OCI-LY7 (cell line): Measurements from ENCODE around the gene CDK14. TPM values are rescaled to one million over a fixed set of nuclear protein-coding genes. Genes with fewer than 3 reads are reported as not detected.

Source experiments
- BruUV-seq: library from RNA; stranded (reverse); fragments of 400-500 nt; replicated peaks from 2 replicates; lab custom pipeline; 2021; lab: Mats Ljungman, UMichigan
- CTCF ChIA-PET: fragments of 300-600 bp; sonication (Branson Sonifier 250); formaldehyde crosslinking; loops from one replicate; lab custom pipeline; 2022; ENCODE audit warnings: antibody characterized with exemption; ENCODE audit not compliant: unreplicated experiment; lab: Charles Lee
- POLR2A ChIA-PET: fragments of 300-600 bp; sonication (Branson Sonifier 250); formaldehyde crosslinking; loops from one replicate; lab custom pipeline; 2022; ENCODE audit warnings: antibody characterized with exemption; lab: Charles Lee
- DNase-seq: peaks from one replicate; pipeline ENCODE4 v3.0.0-alpha.2; 2015; ENCODE audit warnings: low spot score
- H2AFZ ChIP-seq: fragments of 200-600 bp; sonication (generic), shearing (Covaris generic); 2 replicates; pipeline ENCODE4 v1.6.1; 2014; ENCODE audit warnings: mild to moderate bottlenecking, antibody characterized with exemption, low read length, moderate library complexity
- H3K27ac ChIP-seq: fragments of 200-600 bp; sonication (generic); 2 replicates; pipeline ENCODE4 v1.5.1; 2014; ENCODE audit warnings: mixed run types, low read depth, mild to moderate bottlenecking, moderate library complexity, low read length, inconsistent platforms; ENCODE audit not compliant: poor library complexity, severe bottlenecking
- H3K36me3 ChIP-seq: fragments of 200-600 bp; sonication (generic); 2 replicates; pipeline ENCODE4 v1.6.1; 2014; ENCODE audit warnings: mild to moderate bottlenecking, antibody characterized with exemption, low read length, moderate library complexity, mixed read lengths; ENCODE audit not compliant: insufficient read depth
- H3K4me1 ChIP-seq: fragments of 200-600 bp; sonication (generic); 2 replicates; pipeline ENCODE4 v1.5.1; 2014; ENCODE audit warnings: mild to moderate bottlenecking, low read length; ENCODE audit not compliant: insufficient read depth, poor library complexity, severe bottlenecking
- H3K4me2 ChIP-seq: fragments of 200-600 bp; sonication (generic); 2 replicates; pipeline ENCODE4 v1.6.1; 2014; ENCODE audit warnings: mild to moderate bottlenecking, low read length
- H3K4me3 ChIP-seq: fragments of 200-600 bp; sonication (generic); 2 replicates; pipeline ENCODE4 v1.5.1; 2014; ENCODE audit warnings: mild to moderate bottlenecking, low read depth, low read length; ENCODE audit not compliant: poor library complexity, severe bottlenecking
- H3K79me2 ChIP-seq: fragments of 200-600 bp; sonication (generic); 2 replicates; pipeline ENCODE4 v1.6.1; 2016; ENCODE audit warnings: low read depth, mild to moderate bottlenecking, low read length, moderate library complexity, mixed read lengths; ENCODE audit not compliant: insufficient read depth
- H3K9me2 ChIP-seq: fragments of 200-600 bp; sonication (generic); 2 replicates; pipeline ENCODE4 v1.6.1; 2016; ENCODE audit warnings: mild to moderate bottlenecking, low read length, mixed read lengths; ENCODE audit not compliant: insufficient read depth
- H3K9me3 ChIP-seq: fragments of 200-600 bp; sonication (generic); 2 replicates; pipeline ENCODE4 v1.6.1; 2014; ENCODE audit warnings: mild to moderate bottlenecking, mixed run types, low read length, mixed read lengths
- H4K20me1 ChIP-seq: fragments of 200-600 bp; sonication (generic); 2 replicates; pipeline ENCODE4 v1.6.1; 2014; ENCODE audit warnings: mild to moderate bottlenecking, antibody characterized with exemption, low read length, moderate library complexity, mixed read lengths; ENCODE audit not compliant: insufficient read depth
- EZH2phosphoT487 ChIP-seq: fragments of 200-600 bp; sonication (generic); IDR thresholded peaks from 2 replicates; pipeline ENCODE4 v1.6.1; 2018; ENCODE audit warnings: low read depth, borderline replicate concordance, mild to moderate bottlenecking, mixed run types, antibody characterized with exemption, low read length, moderate library complexity, mixed read lengths
- intact Hi-C: fragments of 100-400 bp; cut with micrococcal nuclease; formaldehyde crosslinking; loops from one replicate; pipeline ENCODE4 v1.10.0; 2022; ENCODE audit not compliant: unreplicated experiment
- total RNA-seq, 2 experiments: library from RNA; depleted of rRNA in 1 of 2; stranded (reverse); fragments of >200 nt in 1 of 2; shearing (Covaris generic) in 1 of 2; gene quantifications; 2 replicates each; pipeline ENCODE4 v1.2.3, GENCODE V29; 2014 to 2022
- TF ChIP-seq, protein P1 (sequence below): fragments of 200-600 bp; sonication (generic); conservative IDR thresholded peaks from 2 replicates; pipeline ENCODE4 v1.5.1; 2014; ENCODE audit warnings: mild to moderate bottlenecking, antibody characterized with exemption, low read length, moderate library complexity, mixed read lengths

CDK14 gene
- total RNA-seq, 2 experiments from 2014 or later: 90.7 to 111 TPM

DNA sequence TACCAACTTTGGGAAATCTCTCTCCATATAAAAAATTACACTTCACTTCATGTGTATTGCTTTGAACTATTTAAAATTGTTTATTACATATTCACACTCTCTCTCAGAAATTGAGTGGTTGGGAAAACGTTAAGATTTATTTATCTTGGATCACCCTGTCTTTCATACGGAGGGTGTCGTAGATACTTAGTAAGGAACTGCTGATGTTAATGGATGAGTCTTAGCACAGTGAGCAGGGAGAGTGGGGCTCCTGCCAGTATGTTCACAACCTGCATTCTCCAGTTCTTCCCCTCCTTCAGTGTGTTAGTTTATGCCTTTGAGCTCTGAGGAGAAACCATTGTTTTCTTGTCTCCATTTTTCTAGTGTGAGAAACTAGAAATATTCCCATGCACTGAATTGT, 67.1 kb downstream of the CDK14 start:
- no peak overlapping the region for H3K4me2 ChIP-seq
- no peaks in the 10 kb centered on the region for H3K9me3 ChIP-seq
- no peak overlapping the region for H2AFZ ChIP-seq
- CTCF ChIA-PET: no interaction called here
- no TSS peak for BruUV-seq
- no peaks in the 10 kb centered on the region for H3K79me2 ChIP-seq
- H3K4me1 ChIP-seq: no peaks in the 10 kb centered on the region
- H3K4me3 ChIP-seq: no peak overlapping the region
- no peaks in the 10 kb centered on the region for H3K36me3 ChIP-seq
- H4K20me1 ChIP-seq: no peaks in the 10 kb centered on the region
- no peak for TF ChIP-seq EZH2phosphoT487
- TF ChIP-seq, protein P1, sequence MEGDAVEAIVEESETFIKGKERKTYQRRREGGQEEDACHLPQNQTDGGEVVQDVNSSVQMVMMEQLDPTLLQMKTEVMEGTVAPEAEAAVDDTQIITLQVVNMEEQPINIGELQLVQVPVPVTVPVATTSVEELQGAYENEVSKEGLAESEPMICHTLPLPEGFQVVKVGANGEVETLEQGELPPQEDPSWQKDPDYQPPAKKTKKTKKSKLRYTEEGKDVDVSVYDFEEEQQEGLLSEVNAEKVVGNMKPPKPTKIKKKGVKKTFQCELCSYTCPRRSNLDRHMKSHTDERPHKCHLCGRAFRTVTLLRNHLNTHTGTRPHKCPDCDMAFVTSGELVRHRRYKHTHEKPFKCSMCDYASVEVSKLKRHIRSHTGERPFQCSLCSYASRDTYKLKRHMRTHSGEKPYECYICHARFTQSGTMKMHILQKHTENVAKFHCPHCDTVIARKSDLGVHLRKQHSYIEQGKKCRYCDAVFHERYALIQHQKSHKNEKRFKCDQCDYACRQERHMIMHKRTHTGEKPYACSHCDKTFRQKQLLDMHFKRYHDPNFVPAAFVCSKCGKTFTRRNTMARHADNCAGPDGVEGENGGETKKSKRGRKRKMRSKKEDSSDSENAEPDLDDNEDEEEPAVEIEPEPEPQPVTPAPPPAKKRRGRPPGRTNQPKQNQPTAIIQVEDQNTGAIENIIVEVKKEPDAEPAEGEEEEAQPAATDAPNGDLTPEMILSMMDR: no peak
- no peaks in the 10 kb centered on the region for H3K9me2 ChIP-seq
- POLR2A ChIA-PET: interaction anchor here (0.6 to 1.0 kb wide), 2 partner anchors 11 to 958 kb away, joined by 3 read pairs; no protein-coding TSS in a partner anchor
- DNase-seq: no peak
- H3K27ac ChIP-seq: no peak overlapping the region
- intact Hi-C loops: no loop called here

- Histone ChIP-seq H2AFZ (no peak overlapping the region), H3K4me3 (no peak overlapping the region), H3K36me3 (no peaks in the 10 kb centered on the region), H3K27ac (no peak overlapping the region), H3K9me2 (no peaks in the 10 kb centered on the region), H3K79me2 (no peaks in the 10 kb centered on the region), H4K20me1 (no peaks in the 10 kb centered on the region), H3K9me3 (no peaks in the 10 kb centered on the region), H3K4me1 (no peaks in the 10 kb centered on the region), H3K4me2 (no peak overlapping the region)
- BruUV-seq: no TSS peak
- DNase-seq: no peak
- POLR2A ChIA-PET: interaction anchor here (0.5 to 1.0 kb wide), 2 partner anchors 35 to 74 kb away, joined by 3 read pairs; no protein-coding TSS in a partner anchor
- intact Hi-C loops: no loop called here
- TF ChIP-seq, protein P1: no peak
- TF ChIP-seq EZH2phosphoT487: no peak
- CTCF ChIA-PET: no interaction called here
Measured at GRCh38 chr7:90666186-90666585, 70.1 kb downstream of the CDK14 start.

DNA sequence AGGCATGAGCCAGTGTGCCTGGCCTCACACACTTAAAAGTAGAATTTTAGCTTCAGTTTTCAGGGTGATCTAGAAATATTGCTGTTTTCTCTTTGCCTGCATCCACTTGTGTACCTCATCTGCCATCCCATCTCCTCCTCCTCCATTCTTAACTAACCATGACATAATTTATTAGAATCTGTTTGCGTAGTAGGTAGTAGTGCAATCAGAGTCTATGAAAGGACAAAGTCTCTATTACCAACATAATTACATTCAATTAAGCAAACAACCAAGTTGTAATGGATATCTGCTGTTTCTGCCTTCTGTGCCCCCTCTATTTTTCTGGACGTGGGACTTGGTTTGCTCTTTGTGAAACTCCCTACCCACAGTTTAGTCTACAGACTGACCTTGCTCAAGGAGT, 72.9 kb downstream of the CDK14 start:
- ChIA-PET POLR2A (no interaction called here), CTCF (interaction anchor here (0.6 kb wide), 1 partner anchor 118 kb away, joined by 3 read pairs; no protein-coding TSS in a partner anchor)
- H3K36me3 ChIP-seq: no peaks in the 10 kb centered on the region
- H3K9me2 ChIP-seq: no peaks in the 10 kb centered on the region
- DNase-seq: no peak
- no peak overlapping the region for H3K27ac ChIP-seq
- no peak overlapping the region for H3K4me2 ChIP-seq
- intact Hi-C loops: no loop called here
- no peak overlapping the region for H2AFZ ChIP-seq
- H4K20me1 ChIP-seq: no peaks in the 10 kb centered on the region
- no peaks in the 10 kb centered on the region for H3K4me1 ChIP-seq
- no peaks in the 10 kb centered on the region for H3K9me3 ChIP-seq
- H3K4me3 ChIP-seq: no peak overlapping the region
- no TSS peak for BruUV-seq
- no peak for TF ChIP-seq EZH2phosphoT487
- TF ChIP-seq, protein P1: no peak
- H3K79me2 ChIP-seq: no peaks in the 10 kb centered on the region
